HepG2 (cell line): Measurements from ENCODE around the gene TRIM10. TPM values are rescaled to one million over a fixed set of nuclear protein-coding genes. Genes with fewer than 3 reads are reported as not detected.

ENCODE experiments used
- ATF7 ChIP-seq, 2 experiments: fragments of 450-650 bp in 1 of 2; sonication (generic) in 1 of 2; formaldehyde crosslinking in 1 of 2; IDR thresholded peaks; 2 replicates each; pipeline versions ENCODE4 v1.4.0 to v1.6.1; 2016 to 2020; ENCODE audit warnings: antibody characterized with exemption in 1 of 2, mild to moderate bottlenecking in 1 of 2, missing genetic modification reagents in 1 of 2
- ATF7-NPFF ChIP-seq: sonication (generic); formaldehyde crosslinking; IDR thresholded peaks from 2 replicates; pipeline ENCODE4 v1.8.1; 2023; ENCODE audit warnings: mild to moderate bottlenecking, low read depth, missing genetic modification reagents, moderate library complexity
- CCAR2 ChIP-seq: fragments of 200-400 bp; formaldehyde crosslinking; optimal IDR thresholded peaks from 2 replicates; pipeline ENCODE3; 2018; ENCODE audit warnings: low read depth, mild to moderate bottlenecking, low read length, moderate library complexity
- FIP1L1 ChIP-seq: fragments of 200-400 bp; formaldehyde crosslinking; IDR thresholded peaks from 2 replicates; pipeline ENCODE4 v1.6.1; 2018; ENCODE audit warnings: low read depth, mild to moderate bottlenecking, low read length, moderate library complexity, borderline replicate concordance; ENCODE audit not compliant: insufficient read depth
- HNF4G ChIP-seq, 2 experiments: sonication (generic) in 1 of 2; formaldehyde crosslinking in 1 of 2; IDR thresholded peaks; 2 replicates each; pipeline versions ENCODE4 v1.4.0 to v1.6.1; 2011 to 2020; ENCODE audit warnings: borderline replicate concordance in 2 of 2, low read depth in 2 of 2, mild to moderate bottlenecking in 2 of 2, low read length in 1 of 2, missing genetic modification reagents in 1 of 2, moderate library complexity in 1 of 2
- MAZ ChIP-seq, 2 experiments: sonication (generic) in 1 of 2; formaldehyde crosslinking in 1 of 2; IDR thresholded peaks; 2 replicates each; pipeline versions ENCODE4 v1.5.0 to v1.6.1; 2012 to 2020; ENCODE audit warnings: low read depth in 2 of 2, mild to moderate bottlenecking in 2 of 2, borderline replicate concordance in 1 of 2, improper control_type of control experiment in 1 of 2, low read length in 1 of 2, missing genetic modification reagents in 1 of 2, moderate library complexity in 1 of 2
- NFYB ChIP-seq: sonication (generic); formaldehyde crosslinking; IDR thresholded peaks from 2 replicates; pipeline ENCODE4 v1.4.0; 2020; ENCODE audit warnings: missing genetic modification reagents
- REPIN1 ChIP-seq: sonication (generic); formaldehyde crosslinking; IDR thresholded peaks from 2 replicates; pipeline ENCODE4 v1.8.0; 2022; ENCODE audit warnings: missing genetic modification reagents, low read depth, mild to moderate bottlenecking, borderline replicate concordance
- TBP ChIP-seq: sonication (generic); formaldehyde crosslinking; IDR thresholded peaks from 2 replicates; pipeline ENCODE4 v1.5.0; 2020; ENCODE audit warnings: missing genetic modification reagents
- ZNF18 ChIP-seq: sonication (generic); formaldehyde crosslinking; IDR thresholded peaks from 2 replicates; pipeline ENCODE4 v1.8.0; 2022; ENCODE audit warnings: mild to moderate bottlenecking, missing genetic modification reagents; ENCODE audit not compliant: insufficient replicate concordance
- ZNF564 ChIP-seq: sonication (generic); formaldehyde crosslinking; IDR thresholded peaks from 2 replicates; pipeline ENCODE4 v1.8.1; 2023; ENCODE audit warnings: mild to moderate bottlenecking, missing genetic modification reagents
- ZNF703 ChIP-seq: sonication (generic); formaldehyde crosslinking; IDR thresholded peaks from 2 replicates; pipeline ENCODE4 v1.5.1; 2020; ENCODE audit warnings: missing genetic modification reagents, mild to moderate bottlenecking, moderate library complexity, borderline replicate concordance
- polyA plus RNA-seq, 8 experiments: library from polyadenylated mRNA; depleted of rRNA in 3 of 8; stranded (reverse) in 7 of 8; unstranded in 1 of 8; fragments of >200 nt; fragmentation: Illumina TruSeq in 4 of 8; extraction: Trizol in 4 of 8; gene quantifications; 2 replicates each; pipeline versions ENCODE4 v1.2.1 to v1.2.3, GENCODE V29; 2011 to 2016; ENCODE audit warnings: low read depth in 4 of 8, missing spikeins in 1 of 8, mixed read lengths in 1 of 8; ENCODE audit not compliant: insufficient read depth in 1 of 8
- total RNA-seq, 5 experiments: library from RNA; depleted of rRNA; stranded (reverse); fragments of >200 nt; fragmentation: Illumina TruSeq; extraction: Trizol; gene quantifications; 2 replicates each; pipeline ENCODE4 v1.2.3, GENCODE V29; 2016; ENCODE audit warnings: low read depth in 1 of 5
- TF ChIP-seq, protein P1 (sequence below): sonication (generic); formaldehyde crosslinking; IDR thresholded peaks from 2 replicates; pipeline ENCODE4 v1.4.0; 2020; ENCODE audit warnings: missing genetic modification reagents
- TF ChIP-seq, protein P2 (sequence below): IDR thresholded peaks from 2 replicates; pipeline ENCODE4 v1.6.1; 2016; ENCODE audit warnings: low read depth, borderline replicate concordance
- TF ChIP-seq, protein P3 (sequence below): sonication (generic); formaldehyde crosslinking; IDR thresholded peaks from 2 replicates; pipeline ENCODE4 v1.4.0; 2020; ENCODE audit warnings: missing genetic modification reagents

The TRIM10 gene
- total and polyA plus RNA-seq, 2 of the 13 experiments (the other 11 are each of a cell fraction or from before 2014, with no cell fraction given): 4.1 to 6.8 TPM

GRCh38 chr6:30206799-30207618, 46.0 kb upstream of the TRIM10 start (continued):
- TF ChIP-seq ATF7-NPFF (CRISPR knock-in tag): peak; percentile 32; the same call in 1 of the 2 replicates
- TF ChIP-seq ATF7 (IDR thresholded peaks at IDR 0.05): no peak
- peak; percentile 88 for TF ChIP-seq ATF7 (CRISPR knock-in tag; IDR thresholded peaks at IDR 0.05)
- no peak for TF ChIP-seq TBP (CRISPR knock-in tag)
- TF ChIP-seq, protein P1, sequence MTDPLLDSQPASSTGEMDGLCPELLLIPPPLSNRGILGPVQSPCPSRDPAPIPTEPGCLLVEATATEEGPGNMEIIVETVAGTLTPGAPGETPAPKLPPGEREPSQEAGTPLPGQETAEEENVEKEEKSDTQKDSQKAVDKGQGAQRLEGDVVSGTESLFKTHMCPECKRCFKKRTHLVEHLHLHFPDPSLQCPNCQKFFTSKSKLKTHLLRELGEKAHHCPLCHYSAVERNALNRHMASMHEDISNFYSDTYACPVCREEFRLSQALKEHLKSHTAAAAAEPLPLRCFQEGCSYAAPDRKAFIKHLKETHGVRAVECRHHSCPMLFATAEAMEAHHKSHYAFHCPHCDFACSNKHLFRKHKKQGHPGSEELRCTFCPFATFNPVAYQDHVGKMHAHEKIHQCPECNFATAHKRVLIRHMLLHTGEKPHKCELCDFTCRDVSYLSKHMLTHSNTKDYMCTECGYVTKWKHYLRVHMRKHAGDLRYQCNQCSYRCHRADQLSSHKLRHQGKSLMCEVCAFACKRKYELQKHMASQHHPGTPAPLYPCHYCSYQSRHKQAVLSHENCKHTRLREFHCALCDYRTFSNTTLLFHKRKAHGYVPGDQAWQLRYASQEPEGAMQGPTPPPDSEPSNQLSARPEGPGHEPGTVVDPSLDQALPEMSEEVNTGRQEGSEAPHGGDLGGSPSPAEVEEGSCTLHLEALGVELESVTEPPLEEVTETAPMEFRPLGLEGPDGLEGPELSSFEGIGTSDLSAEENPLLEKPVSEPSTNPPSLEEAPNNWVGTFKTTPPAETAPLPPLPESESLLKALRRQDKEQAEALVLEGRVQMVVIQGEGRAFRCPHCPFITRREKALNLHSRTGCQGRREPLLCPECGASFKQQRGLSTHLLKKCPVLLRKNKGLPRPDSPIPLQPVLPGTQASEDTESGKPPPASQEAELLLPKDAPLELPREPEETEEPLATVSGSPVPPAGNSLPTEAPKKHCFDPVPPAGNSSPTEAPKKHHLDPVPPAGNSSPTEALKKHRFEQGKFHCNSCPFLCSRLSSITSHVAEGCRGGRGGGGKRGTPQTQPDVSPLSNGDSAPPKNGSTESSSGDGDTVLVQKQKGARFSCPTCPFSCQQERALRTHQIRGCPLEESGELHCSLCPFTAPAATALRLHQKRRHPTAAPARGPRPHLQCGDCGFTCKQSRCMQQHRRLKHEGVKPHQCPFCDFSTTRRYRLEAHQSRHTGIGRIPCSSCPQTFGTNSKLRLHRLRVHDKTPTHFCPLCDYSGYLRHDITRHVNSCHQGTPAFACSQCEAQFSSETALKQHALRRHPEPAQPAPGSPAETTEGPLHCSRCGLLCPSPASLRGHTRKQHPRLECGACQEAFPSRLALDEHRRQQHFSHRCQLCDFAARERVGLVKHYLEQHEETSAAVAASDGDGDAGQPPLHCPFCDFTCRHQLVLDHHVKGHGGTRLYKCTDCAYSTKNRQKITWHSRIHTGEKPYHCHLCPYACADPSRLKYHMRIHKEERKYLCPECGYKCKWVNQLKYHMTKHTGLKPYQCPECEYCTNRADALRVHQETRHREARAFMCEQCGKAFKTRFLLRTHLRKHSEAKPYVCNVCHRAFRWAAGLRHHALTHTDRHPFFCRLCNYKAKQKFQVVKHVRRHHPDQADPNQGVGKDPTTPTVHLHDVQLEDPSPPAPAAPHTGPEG (CRISPR knock-in tag): no peak
- TF ChIP-seq ZNF703: no peak
- TF ChIP-seq CCAR2: peak; percentile 23
- peak; percentile 32; the same call in 1 of the 2 replicates for TF ChIP-seq NFYB (CRISPR knock-in tag)
- peak; percentile 81 for TF ChIP-seq REPIN1 (CRISPR knock-in tag)
- no peak; the same call in 1 of the 2 replicates for TF ChIP-seq ZNF564 (CRISPR knock-in tag)
- TF ChIP-seq, protein P2, sequence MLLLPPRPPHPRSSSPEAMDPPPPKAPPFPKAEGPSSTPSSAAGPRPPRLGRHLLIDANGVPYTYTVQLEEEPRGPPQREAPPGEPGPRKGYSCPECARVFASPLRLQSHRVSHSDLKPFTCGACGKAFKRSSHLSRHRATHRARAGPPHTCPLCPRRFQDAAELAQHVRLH (CRISPR knock-in tag): peak; percentile 91
- TF ChIP-seq FIP1L1: no peak
- TF ChIP-seq, protein P3, sequence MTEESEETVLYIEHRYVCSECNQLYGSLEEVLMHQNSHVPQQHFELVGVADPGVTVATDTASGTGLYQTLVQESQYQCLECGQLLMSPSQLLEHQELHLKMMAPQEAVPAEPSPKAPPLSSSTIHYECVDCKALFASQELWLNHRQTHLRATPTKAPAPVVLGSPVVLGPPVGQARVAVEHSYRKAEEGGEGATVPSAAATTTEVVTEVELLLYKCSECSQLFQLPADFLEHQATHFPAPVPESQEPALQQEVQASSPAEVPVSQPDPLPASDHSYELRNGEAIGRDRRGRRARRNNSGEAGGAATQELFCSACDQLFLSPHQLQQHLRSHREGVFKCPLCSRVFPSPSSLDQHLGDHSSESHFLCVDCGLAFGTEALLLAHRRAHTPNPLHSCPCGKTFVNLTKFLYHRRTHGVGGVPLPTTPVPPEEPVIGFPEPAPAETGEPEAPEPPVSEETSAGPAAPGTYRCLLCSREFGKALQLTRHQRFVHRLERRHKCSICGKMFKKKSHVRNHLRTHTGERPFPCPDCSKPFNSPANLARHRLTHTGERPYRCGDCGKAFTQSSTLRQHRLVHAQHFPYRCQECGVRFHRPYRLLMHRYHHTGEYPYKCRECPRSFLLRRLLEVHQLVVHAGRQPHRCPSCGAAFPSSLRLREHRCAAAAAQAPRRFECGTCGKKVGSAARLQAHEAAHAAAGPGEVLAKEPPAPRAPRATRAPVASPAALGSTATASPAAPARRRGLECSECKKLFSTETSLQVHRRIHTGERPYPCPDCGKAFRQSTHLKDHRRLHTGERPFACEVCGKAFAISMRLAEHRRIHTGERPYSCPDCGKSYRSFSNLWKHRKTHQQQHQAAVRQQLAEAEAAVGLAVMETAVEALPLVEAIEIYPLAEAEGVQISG (CRISPR knock-in tag): peak; percentile 81
- peak; percentile 96 for TF ChIP-seq HNF4G (IDR thresholded peaks at IDR 0.05; ENCODE audit: borderline replicate concordance, low read depth, low read length)
- peak; percentile 96 for TF ChIP-seq HNF4G (CRISPR knock-in tag; IDR thresholded peaks at IDR 0.05; ENCODE audit: borderline replicate concordance, low read depth)
- TF ChIP-seq MAZ (IDR thresholded peaks at IDR 0.05; ENCODE audit: borderline replicate concordance, low read depth, low read length): no peak
- no peak; the same call in 1 of the 2 replicates for TF ChIP-seq MAZ (CRISPR knock-in tag; IDR thresholded peaks at IDR 0.05; ENCODE audit: low read depth)
- TF ChIP-seq ZNF18: no peak
